Activated CD4-positive, alpha-beta memory T cell treated with anti-CD3 and anti-CD28 coated beads for 36 hours (primary cell): ENCODE results near the gene QKI. TPM values are rescaled to one million over a fixed set of nuclear protein-coding genes. Genes with fewer than 3 reads are reported as not detected.

Source experiments
- CTCF ChIA-PET: fragments of 350-600 bp; sonication (Branson Sonifier 250); formaldehyde crosslinking; loops from one replicate; lab custom pipeline; 2021; ENCODE audit warnings: antibody characterized with exemption, inconsistent platforms; lab: Charles Lee
- POLR2A ChIA-PET: fragments of 350-600 bp; sonication (Branson Sonifier 250); formaldehyde crosslinking; loops from one replicate; lab custom pipeline; 2021; ENCODE audit warnings: antibody characterized with exemption; lab: Charles Lee
- DNase-seq: peaks from one replicate; pipeline ENCODE4 v3.0.0-alpha.2; 2020
- H3K27ac Mint-ChIP-seq: one replicate; pipeline ENCODE4 v1.8.0; 2021; ENCODE audit warnings: mixed read lengths
- H3K27me3 Mint-ChIP-seq: one replicate; pipeline ENCODE4 v1.8.0; 2021; ENCODE audit warnings: mixed read lengths
- H3K36me3 Mint-ChIP-seq: one replicate; pipeline ENCODE4 v1.8.0; 2021; ENCODE audit warnings: mixed read lengths
- H3K4me1 Mint-ChIP-seq: one replicate; pipeline ENCODE4 v1.8.0; 2021; ENCODE audit warnings: low read depth, mixed read lengths
- H3K4me3 Mint-ChIP-seq: one replicate; pipeline ENCODE4 v1.8.0; 2021; ENCODE audit warnings: mild to moderate bottlenecking, mixed read lengths
- H3K9me3 Mint-ChIP-seq: one replicate; pipeline ENCODE4 v1.8.0; 2021; ENCODE audit warnings: mixed read lengths
- intact Hi-C: fragments of 100-400 bp; cut with micrococcal nuclease; formaldehyde crosslinking; loops from one replicate; pipeline ENCODE4 v1.15.1; 2023
- total RNA-seq, 2 experiments: library from RNA; stranded (reverse); gene quantifications; one replicate each; pipeline ENCODE4 v1.2.3, GENCODE V29; 2021

Gene QKI
- total RNA-seq, 2 experiments from 2014 or later, result 43.9 to 44.2 TPM

GRCh38 chr6:163457637-163458561, 43.4 kb downstream of the QKI start:
- DNase-seq, result peak; percentile 17
- H3K36me3 Mint-ChIP-seq, result peaks cover 1% of the 10 kb centered on the region
- CTCF ChIA-PET, result no interaction called here
- peak overlapping the region; percentile 63 for H3K27ac Mint-ChIP-seq
- peaks cover 57% of the 10 kb centered on the region for H3K4me1 Mint-ChIP-seq
- H3K9me3 Mint-ChIP-seq, result no peaks in the 10 kb centered on the region
- H3K27me3 Mint-ChIP-seq, result no peaks in the 10 kb centered on the region
- intact Hi-C loops, result no loop called here
- POLR2A ChIA-PET, result no interaction called here
- no peak overlapping the region for H3K4me3 Mint-ChIP-seq

- no peak overlapping the region for H3K4me3 Mint-ChIP-seq
- CTCF ChIA-PET, result no interaction called here
- POLR2A ChIA-PET, result no interaction called here
- no peaks in the 10 kb centered on the region for H3K9me3 Mint-ChIP-seq
- peaks cover 1% of the 10 kb centered on the region for H3K36me3 Mint-ChIP-seq
- no peaks in the 10 kb centered on the region for H3K27me3 Mint-ChIP-seq
- H3K4me1 Mint-ChIP-seq, result peaks cover 66% of the 10 kb centered on the region
- intact Hi-C loops, result no loop called here
- no peak for DNase-seq
- peak overlapping the region; percentile 96 for H3K27ac Mint-ChIP-seq
These were observed 44.5 kb downstream of the QKI start for GRCh38 chr6:163459007-163459406.

- POLR2A ChIA-PET, result no interaction called here
- no peak for DNase-seq
- CTCF ChIA-PET, result interaction anchor here (1.3 kb wide), 1 partner anchor 43 kb away, joined by 7 read pairs; no protein-coding TSS in a partner anchor
- Mint-ChIP-seq H3K4me1 (peaks cover 66% of the 10 kb centered on the region), H3K27ac (peak overlapping the region; percentile 96), H3K4me3 (peak overlapping the region; percentile 13), H3K36me3 (peaks cover 6% of the 10 kb centered on the region), H3K27me3 (no peaks in the 10 kb centered on the region), H3K9me3 (no peaks in the 10 kb centered on the region)
- intact Hi-C loops, result no loop called here
These were observed 45.0 kb downstream of the QKI start for GRCh38 chr6:163459536-163459935.

- H3K36me3 Mint-ChIP-seq, result peaks cover 12% of the 10 kb centered on the region
- H3K4me3 Mint-ChIP-seq, result peak overlapping the region; percentile 91
- peaks cover 66% of the 10 kb centered on the region for H3K4me1 Mint-ChIP-seq
- intact Hi-C loops, result loop anchor here (1.0 kb wide), 1 partner anchor 44 kb away; no protein-coding TSS in a partner anchor
- ChIA-PET CTCF (interaction anchor here (1.0 to 1.3 kb wide), 3 partner anchors 9 to 94 kb away, joined by 3 to 7 read pairs (median 3); no protein-coding TSS in a partner anchor), POLR2A (interaction anchor here (1.0 kb wide), 1 partner anchor 45 kb away, joined by 5 read pairs; no protein-coding TSS in a partner anchor)
- H3K27me3 Mint-ChIP-seq, result no peaks in the 10 kb centered on the region
- DNase-seq, result peak; percentile 17
- H3K9me3 Mint-ChIP-seq, result no peaks in the 10 kb centered on the region
- H3K27ac Mint-ChIP-seq, result peak overlapping the region; percentile 96
These were observed 45.8 kb downstream of the QKI start for GRCh38 chr6:163460307-163460782.

- Mint-ChIP-seq H3K4me3 (peak overlapping the region; percentile 25), H3K4me1 (peaks cover 64% of the 10 kb centered on the region), H3K36me3 (peaks cover 15% of the 10 kb centered on the region), H3K9me3 (no peaks in the 10 kb centered on the region), H3K27me3 (no peaks in the 10 kb centered on the region), H3K27ac (no peak overlapping the region)
- POLR2A ChIA-PET, result no interaction called here
- intact Hi-C loops, result no loop called here
- no peak for DNase-seq
- CTCF ChIA-PET, result interaction anchor here (1.4 kb wide), 1 partner anchor 93 kb away, joined by 4 read pairs; no protein-coding TSS in a partner anchor
These were observed 47.2 kb downstream of the QKI start for GRCh38 chr6:163461696-163462095.

- CTCF ChIA-PET, result no interaction called here
These were observed 48.7 kb downstream of the QKI start for GRCh38 chr6:163463180-163463579.

GRCh38 chr6:163463795-163464194, 49.3 kb downstream of the QKI start:
- H3K9me3 Mint-ChIP-seq, result no peaks in the 10 kb centered on the region
- DNase-seq, result no peak
- H3K27me3 Mint-ChIP-seq, result no peaks in the 10 kb centered on the region
- peaks cover 15% of the 10 kb centered on the region for H3K36me3 Mint-ChIP-seq
- CTCF ChIA-PET, result no interaction called here
- H3K4me3 Mint-ChIP-seq, result no peak overlapping the region
- peaks cover 54% of the 10 kb centered on the region for H3K4me1 Mint-ChIP-seq
- POLR2A ChIA-PET, result no interaction called here
- no peak overlapping the region for H3K27ac Mint-ChIP-seq
- intact Hi-C loops, result no loop called here

More at GRCh38 chr6:163463180-163463579, 48.7 kb downstream of the QKI start:
- no peak overlapping the region for H3K4me3 Mint-ChIP-seq
- no peaks in the 10 kb centered on the region for H3K9me3 Mint-ChIP-seq
- no peak overlapping the region for H3K27ac Mint-ChIP-seq
- no peaks in the 10 kb centered on the region for H3K27me3 Mint-ChIP-seq
- peaks cover 54% of the 10 kb centered on the region for H3K4me1 Mint-ChIP-seq
- POLR2A ChIA-PET, result no interaction called here
- intact Hi-C loops, result no loop called here
- peaks cover 15% of the 10 kb centered on the region for H3K36me3 Mint-ChIP-seq
- DNase-seq, result no peak

GRCh38 chr6:163466839-163467390, 52.4 kb downstream of the QKI start:
- Mint-ChIP-seq H3K36me3 (peaks cover 39% of the 10 kb centered on the region), H3K9me3 (peaks cover 23% of the 10 kb centered on the region), H3K27ac (no peak overlapping the region), H3K4me3 (no peak overlapping the region), H3K27me3 (no peaks in the 10 kb centered on the region), H3K4me1 (peaks cover 37% of the 10 kb centered on the region)
- no peak for DNase-seq
- ChIA-PET CTCF (no interaction called here), POLR2A (no interaction called here)
- intact Hi-C loops, result no loop called here

- Mint-ChIP-seq H3K36me3 (peaks cover 39% of the 10 kb centered on the region), H3K4me3 (no peak overlapping the region), H3K27ac (no peak overlapping the region), H3K27me3 (no peaks in the 10 kb centered on the region), H3K9me3 (peaks cover 23% of the 10 kb centered on the region), H3K4me1 (peaks cover 26% of the 10 kb centered on the region)
- POLR2A ChIA-PET, result no interaction called here
- CTCF ChIA-PET, result no interaction called here
- intact Hi-C loops, result no loop called here
- DNase-seq, result no peak
These were observed 54.2 kb downstream of the QKI start for GRCh38 chr6:163468738-163469137.

- peaks cover 23% of the 10 kb centered on the region for H3K9me3 Mint-ChIP-seq
These were observed 55.0 kb downstream of the QKI start for GRCh38 chr6:163469459-163469985.

GRCh38 chr6:163470611-163471010, 56.1 kb downstream of the QKI start:
- Mint-ChIP-seq H3K36me3 (peaks cover 28% of the 10 kb centered on the region), H3K4me3 (no peak overlapping the region), H3K27me3 (no peaks in the 10 kb centered on the region), H3K4me1 (peaks cover 24% of the 10 kb centered on the region), H3K27ac (no peak overlapping the region), H3K9me3 (peaks cover 23% of the 10 kb centered on the region)
- ChIA-PET POLR2A (no interaction called here), CTCF (interaction anchor here (0.6 kb wide), 1 partner anchor 16 kb away, joined by 3 read pairs; no protein-coding TSS in a partner anchor)
- intact Hi-C loops, result no loop called here
- no peak for DNase-seq

More at GRCh38 chr6:163469459-163469985, 55.0 kb downstream of the QKI start:
- no peak for DNase-seq
- Mint-ChIP-seq H3K4me1 (peaks cover 24% of the 10 kb centered on the region), H3K27ac (no peak overlapping the region), H3K36me3 (peaks cover 34% of the 10 kb centered on the region), H3K27me3 (no peaks in the 10 kb centered on the region), H3K4me3 (no peak overlapping the region)
- POLR2A ChIA-PET, result no interaction called here
- intact Hi-C loops, result no loop called here
- CTCF ChIA-PET, result interaction anchor here (0.9 kb wide), 1 partner anchor 9 kb away, joined by 3 read pairs; no protein-coding TSS in a partner anchor

GRCh38 chr6:163474581-163474980, 60.1 kb downstream of the QKI start:
- Mint-ChIP-seq H3K4me1 (peaks cover 8% of the 10 kb centered on the region), H3K36me3 (peaks cover 23% of the 10 kb centered on the region), H3K27ac (no peak overlapping the region), H3K4me3 (no peak overlapping the region), H3K27me3 (no peaks in the 10 kb centered on the region), H3K9me3 (peaks cover 18% of the 10 kb centered on the region)
- DNase-seq, result no peak
- ChIA-PET CTCF (no interaction called here), POLR2A (no interaction called here)
- intact Hi-C loops, result no loop called here
